Stimulated activated CD4-positive, alpha-beta T cell treated with anti-CD3 and anti-CD28 coated beads, Interleukin-1b, Interleukin-23, amount 100 ng/mL, for 48 hours (primary cell): ENCODE results near the gene USP30.

Source experiments
- DNase-seq: peaks from one replicate; pipeline ENCODE4 v3.0.0-alpha.2; 2020

Gene USP30

GRCh38 chr12:109098183-109098604 lies 45.8 kb downstream of the USP30 start:
- DNase-seq, result no peak

GRCh38 chr12:109098651-109099050 lies 46.3 kb downstream of the USP30 start:
- DNase-seq, result no peak

- DNase-seq, result no peak
These were observed 47.1 kb downstream of the USP30 start for GRCh38 chr12:109099431-109100020.

GRCh38 chr12:109100741-109101140 lies 48.4 kb downstream of the USP30 start:
- no peak for DNase-seq

GRCh38 chr12:109102491-109102890 lies 50.1 kb downstream of the USP30 start:
- no peak for DNase-seq

GRCh38 chr12:109105176-109105575 lies 52.8 kb downstream of the USP30 start:
- DNase-seq, result no peak

- DNase-seq, result no peak
These were observed 57.5 kb downstream of the USP30 start for GRCh38 chr12:109109746-109110350.

GRCh38 chr12:109110988-109111495 lies 58.7 kb downstream of the USP30 start:
- DNase-seq, result peak; percentile 47

- no peak for DNase-seq
These were observed 60.5 kb downstream of the USP30 start for GRCh38 chr12:109112720-109113465.

- no peak for DNase-seq
These were observed 61.4 kb downstream of the USP30 start for GRCh38 chr12:109113661-109114321.

GRCh38 chr12:109114644-109115043 lies 62.3 kb downstream of the USP30 start:
- no peak for DNase-seq

- no peak for DNase-seq
These were observed 63.0 kb downstream of the USP30 start for GRCh38 chr12:109115404-109115757.

GRCh38 chr12:109115758-109116610 lies 63.6 kb downstream of the USP30 start, which contains the start of gene ACACB:
Gene ACACB, plus strand, starts transcription at chr12:109116587. Its CDS starts 22,819 bp downstream, at chr12:109139406.
- DNase-seq, result no peak

- DNase-seq, result no peak
These were observed 64.2 kb downstream of the USP30 start for GRCh38 chr12:109116611-109116949.

GRCh38 chr12:109120095-109120494 lies 67.7 kb downstream of the USP30 start:
- DNase-seq, result no peak

- DNase-seq, result no peak
These were observed 68.2 kb downstream of the USP30 start for GRCh38 chr12:109120557-109120956.

GRCh38 chr12:109121346-109121880 lies 69.0 kb downstream of the USP30 start:
- DNase-seq, result no peak

GRCh38 chr12:109124878-109125648 lies 72.7 kb downstream of the USP30 start:
- no peak for DNase-seq

GRCh38 chr12:109125791-109126190 lies 73.4 kb downstream of the USP30 start:
- DNase-seq, result no peak

- DNase-seq, result no peak
These were observed 74.4 kb downstream of the USP30 start for GRCh38 chr12:109126784-109127183.

GRCh38 chr12:109127533-109128242 lies 75.3 kb downstream of the USP30 start:
- DNase-seq, result no peak
